SK-N-SH (cell line): ENCODE measurements around the gene HOXB6. TPM values are rescaled to one million over a fixed set of nuclear protein-coding genes. Genes with fewer than 3 reads are reported as not detected.

Experiments used
- CTCF ChIA-PET: fragments of 300-600, 350-600 bp; formaldehyde crosslinking; extraction: SDS; loops from one replicate; lab custom pipeline; 2021; lab: Yijun Ruan, JAX
- POLR2A ChIA-PET: fragments of 350-600 bp; sonication (Branson Sonifier 250); formaldehyde crosslinking; extraction: SDS; loops from one replicate; lab custom pipeline; 2020; ENCODE audit warnings: antibody characterized with exemption, inconsistent platforms; lab: Yijun Ruan, JAX
- DNase-seq: peaks from one replicate; pipeline ENCODE4 v3.0.0; 2012
- H2AFZ ChIP-seq: fragments of 200-600 bp; sonication (generic); 2 replicates; pipeline ENCODE4 v1.8.1; 2016; ENCODE audit warnings: antibody characterized with exemption, mild to moderate bottlenecking, low read depth
- H3F3A ChIP-seq: fragments of 200-600 bp; sonication (generic); replicated peaks from 2 replicates; pipeline ENCODE3; 2016; ENCODE audit warnings: antibody characterized with exemption, mild to moderate bottlenecking; ENCODE audit not compliant: insufficient read depth
- H3K27ac ChIP-seq, 2 experiments: fragments of 200-500 bp in 1 of 2; fragments of 200-600 bp in 1 of 2; sonication (Bioruptor generic) in 1 of 2; sonication (generic), shearing (Covaris generic) in 1 of 2; 2 replicates each; pipeline versions ENCODE4 v1.5.1 to v1.6.1; 2014 to 2016; ENCODE audit warnings: low read depth in 2 of 2, inconsistent platforms in 1 of 2, low read length in 1 of 2, mild to moderate bottlenecking in 1 of 2, mixed read lengths in 1 of 2
- H3K27me3 ChIP-seq: fragments of 200-600 bp; sonication (generic), shearing (Covaris generic); 2 replicates; pipeline ENCODE4 v1.6.1; 2016; ENCODE audit warnings: mixed run types; ENCODE audit not compliant: insufficient read depth
- H3K36me3 ChIP-seq, 2 experiments: fragments of 200-500 bp in 1 of 2; fragments of 200-600 bp in 1 of 2; sonication (Bioruptor generic) in 1 of 2; sonication (generic) in 1 of 2; replicated peaks in 1 of 2; 2 replicates each; pipeline versions ENCODE3 to v1.5.1; 2014 to 2016; ENCODE audit warnings: low read length in 1 of 2, mild to moderate bottlenecking in 1 of 2; ENCODE audit not compliant: insufficient read depth in 2 of 2, control insufficient read depth in 1 of 2
- H3K4me1 ChIP-seq, 2 experiments: fragments of 200-500 bp in 1 of 2; fragments of 200-600 bp in 1 of 2; sonication (Bioruptor generic) in 1 of 2; sonication (generic), shearing (Covaris generic) in 1 of 2; 2 replicates each; pipeline versions ENCODE4 v1.5.1 to v1.6.1; 2014 to 2016; ENCODE audit warnings: low read depth in 1 of 2, low read length in 1 of 2, mixed run types in 1 of 2; ENCODE audit not compliant: insufficient read depth in 2 of 2, control insufficient read depth in 1 of 2
- H3K4me2 ChIP-seq: fragments of 200-600 bp; sonication (generic), shearing (Covaris generic); 2 replicates; pipeline ENCODE4 v1.6.1; 2017; ENCODE audit warnings: mixed run types
- H3K4me3 ChIP-seq, 2 experiments: fragments of 200-500 bp in 1 of 2; fragments of 200-600 bp in 1 of 2; sonication (Bioruptor generic) in 1 of 2; sonication (generic), shearing (Covaris generic) in 1 of 2; 2 replicates each; pipeline versions ENCODE4 v1.5.1 to v1.8.1; 2014 to 2016; ENCODE audit warnings: low read depth in 2 of 2, inconsistent platforms in 1 of 2, low read length in 1 of 2, mild to moderate bottlenecking in 1 of 2, mixed read lengths in 1 of 2, moderate library complexity in 1 of 2
- H3K79me2 ChIP-seq: fragments of 200-600 bp; sonication (generic); 2 replicates; pipeline ENCODE4 v1.8.1; 2017; ENCODE audit warnings: mild to moderate bottlenecking; ENCODE audit not compliant: insufficient read depth
- H3K9ac ChIP-seq: fragments of 200-600 bp; sonication (generic); 2 replicates; pipeline ENCODE4 v1.6.1; 2017; ENCODE audit warnings: mixed run types
- H3K9me2 ChIP-seq: fragments of 200-600 bp; sonication (generic); 2 replicates; pipeline ENCODE4 v1.6.1; 2017; ENCODE audit warnings: mixed run types
- H3K9me3 ChIP-seq: fragments of 200-600 bp; sonication (generic); 2 replicates; pipeline ENCODE4 v1.6.1; 2017; ENCODE audit warnings: mixed run types, mild to moderate bottlenecking, moderate library complexity
- H4K20me1 ChIP-seq: fragments of 200-600 bp; sonication (generic); 2 replicates; pipeline ENCODE4 v1.6.1; 2017; ENCODE audit warnings: mild to moderate bottlenecking, mixed run types; ENCODE audit not compliant: insufficient read depth
- EZH2phosphoT487 ChIP-seq: fragments of 200-600 bp; sonication (generic); IDR thresholded peaks from 2 replicates; pipeline ENCODE4 v1.6.1; 2017; ENCODE audit warnings: low read depth, mixed run types, mild to moderate bottlenecking, antibody characterized with exemption, moderate library complexity, borderline replicate concordance
- FOSL2 ChIP-seq: IDR thresholded peaks from 2 replicates; pipeline ENCODE4 v1.4.0; 2012; ENCODE audit warnings: low read depth, mild to moderate bottlenecking, moderate library complexity, borderline replicate concordance
- GATA2 ChIP-seq: sonication (generic); formaldehyde crosslinking; IDR thresholded peaks from 2 replicates; pipeline ENCODE4 v1.5.0; 2020; ENCODE audit warnings: mild to moderate bottlenecking, missing genetic modification reagents
- MAX ChIP-seq: IDR thresholded peaks from 2 replicates; pipeline ENCODE4 v1.4.0; 2012; ENCODE audit warnings: low read depth
- POLR2AphosphoS5 ChIP-seq: IDR thresholded peaks from 2 replicates; pipeline ENCODE4 v1.6.1; 2012; ENCODE audit warnings: low read depth, low read length
- RAD21 ChIP-seq: IDR thresholded peaks from 2 replicates; pipeline ENCODE4 v1.6.1; 2012; ENCODE audit warnings: mild to moderate bottlenecking, low read length
- RCOR1 ChIP-seq: fragments of 150-350 bp; IDR thresholded peaks from 2 replicates; pipeline ENCODE4 v1.6.1; 2017; ENCODE audit warnings: antibody characterized with exemption, low read length
- REST ChIP-seq: IDR thresholded peaks from 2 replicates; pipeline ENCODE4 v1.6.1; 2012; ENCODE audit warnings: mild to moderate bottlenecking, low read depth, low read length, moderate library complexity
- RXRA ChIP-seq: IDR thresholded peaks from 2 replicates; pipeline ENCODE4 v1.4.0; 2012; ENCODE audit warnings: low read depth, mild to moderate bottlenecking, borderline replicate concordance
- USF2 ChIP-seq: fragments of 150-350 bp; IDR thresholded peaks from 2 replicates; pipeline ENCODE4 v1.6.1; 2017; ENCODE audit warnings: antibody characterized with exemption, low read length, low read depth, borderline replicate concordance
- YY1 ChIP-seq: IDR thresholded peaks from 2 replicates; pipeline ENCODE4 v1.4.0; 2012; ENCODE audit warnings: low read depth, mild to moderate bottlenecking
- WGBS: methylation state at CpG from one replicate; pipeline ENCODE4 v1.1.6; 2017; ENCODE audit warnings: low lambda C conversion rate; 5-methylcytosine and 5-hydroxymethylcytosine counted together
- polyA plus RNA-seq, 3 experiments: library from polyadenylated mRNA; depleted of rRNA; stranded (reverse); fragments of >200 nt; gene quantifications; 2 replicates each; pipeline ENCODE4 v1.2.3, GENCODE V29; 2012

Gene HOXB6
- polyA plus RNA-seq, 1 of the 3 experiments (the other 2 are of a cell fraction): not detected

GRCh38 chr17:48595278-48595999 is 9.3 kb downstream of the HOXB6 start:
- WGBS: 23% methylated on average over 25 of the region's 25 CpGs
- Histone ChIP-seq H3K4me2 (no peak overlapping the region), H3K9me3 (no peaks in the 10 kb centered on the region), H3K36me3 (no peaks in the 10 kb centered on the region), H4K20me1 (peaks cover 12% of the 10 kb centered on the region; the same call in 1 of the 2 replicates), H3K9ac (no peak overlapping the region), H3K4me3 (no peak overlapping the region), H3K4me1 (0 out of 4 replicates have a peak, but pooled peaks cover 0 to 4% of the 10 kb centered on the region in 2 experiments), H3K27me3 (peaks cover 98% of the 10 kb centered on the region), H2AFZ (no peak overlapping the region), H3K27ac (no peak overlapping the region), H3K79me2 (no peaks in the 10 kb centered on the region), H3K9me2 (no peaks in the 10 kb centered on the region), H3F3A (peaks cover 4% of the 10 kb centered on the region)
- no peak for DNase-seq
- CTCF ChIA-PET: interaction anchor here (0.7 to 3.7 kb wide), 10 partner anchors 11 to 440 kb away, joined by 3 to 20 read pairs (median 5); partner anchors contain the start of gene HOXB8
- POLR2A ChIA-PET: no interaction called here
- TF ChIP-seq RAD21: no peak
- no peak for TF ChIP-seq GATA2 (CRISPR knock-in tag)
- TF ChIP-seq FOSL2: no peak
- TF ChIP-seq POLR2AphosphoS5: no peak
- no peak for TF ChIP-seq RXRA
- no peak for TF ChIP-seq REST
- TF ChIP-seq EZH2phosphoT487: no peak
- TF ChIP-seq YY1: no peak

GRCh38 chr17:48594538-48595277 is 10.1 kb downstream of the HOXB6 start:
- Histone ChIP-seq H4K20me1 (peaks cover 11% of the 10 kb centered on the region; the same call in 1 of the 2 replicates), H3K4me2 (0 out of 2 replicates have a peak overlapping the region, but pooled peaks have one; percentile 17), H3K36me3 (no peaks in the 10 kb centered on the region), H3K9me2 (no peaks in the 10 kb centered on the region), H3K27me3 (peaks cover 98% of the 10 kb centered on the region), H3K4me3 (no peak overlapping the region), H3K4me1 (0 out of 4 replicates have a peak, but pooled peaks cover 0 to 4% of the 10 kb centered on the region in 2 experiments), H3K27ac (no peak overlapping the region), H3K9me3 (no peaks in the 10 kb centered on the region), H2AFZ (peak overlapping the region; percentile 53; the same call in 1 of the 2 replicates), H3K9ac (no peak overlapping the region), H3F3A (peaks cover 4% of the 10 kb centered on the region), H3K79me2 (no peaks in the 10 kb centered on the region)
- TF ChIP-seq RCOR1 (no peak), USF2 (no peak), RXRA (no peak), FOSL2 (no peak), MAX (no peak)
- CTCF ChIA-PET: interaction anchor here (0.7 to 3.7 kb wide), 16 partner anchors 16 to 452 kb away, joined by 3 to 20 read pairs (median 4); partner anchors contain the start of genes HOXB1 and HOXB8
- POLR2A ChIA-PET: no interaction called here
- no peak for DNase-seq
- WGBS: 30% methylated on average over 25 of the region's 25 CpGs
